Testis (tissue), 2 donors: ENCODE measurements around the gene PDCL3.

Experiments
- CTCF ChIP-seq, 3 experiments: fragments of 450-650 bp in 2 of 3; fragments of 200-600 bp in 1 of 3; sonication (generic) in 1 of 3; IDR thresholded peaks; one replicate each; pipeline ENCODE4 v1.5.1; 2016 to 2019; ENCODE audit warnings: antibody characterized with exemption in 3 of 3, mild to moderate bottlenecking in 2 of 3, moderate library complexity in 1 of 3
- POLR2A ChIP-seq: fragments of 450-650 bp; IDR thresholded peaks from one replicate; pipeline ENCODE4 v1.6.1; 2017; ENCODE audit warnings: antibody characterized with exemption, mild to moderate bottlenecking, moderate library complexity

- TF ChIP-seq CTCF (IDR thresholded peaks at IDR 0.05) (no peak), POLR2A (no peak)
Observed at GRCh38 chr2:100620481-100620880, 57.7 kb downstream of the PDCL3 start.
